D721Med (cell line): ENCODE data around the gene ADGRG2.

Experiments used
- DNase-seq: peaks from one replicate; pipeline ENCODE4 v3.0.0; 2011; ENCODE audit warnings: low spot score; ENCODE audit not compliant: insufficient read length
- FAIRE-seq: peaks from 2 replicates; lab custom pipeline; 2011; peaks lifted over from hg19 to GRCh38; lab: Jason Lieb, UNC
- CTCF ChIP-seq: IDR thresholded peaks from 2 replicates; pipeline ENCODE4 v1.5.1; 2012; ENCODE audit warnings: mild to moderate bottlenecking, control low read depth; ENCODE audit not compliant: insufficient read depth; ENCODE audit errors: missing control alignments

The ADGRG2 gene

GRCh38 chrX:18961686-18962085 lies 160.6 kb downstream of the ADGRG2 start:
- FAIRE-seq (no peak), DNase-seq (no peak)
- TF ChIP-seq CTCF = no peak

GRCh38 chrX:18956303-18957032 lies 165.8 kb downstream of the ADGRG2 start:
- no peak for TF ChIP-seq CTCF
- DNase-seq = no peak
- no peak for FAIRE-seq

GRCh38 chrX:18955676-18956075 lies 166.6 kb downstream of the ADGRG2 start:
- FAIRE-seq (no peak), DNase-seq (no peak)
- TF ChIP-seq CTCF = no peak

GRCh38 chrX:18951032-18951431 lies 171.2 kb downstream of the ADGRG2 start:
- FAIRE-seq (no peak), DNase-seq (no peak)
- peak; percentile 8 for TF ChIP-seq CTCF

GRCh38 chrX:18949944-18950301 lies 172.3 kb downstream of the ADGRG2 start:
- no peak for TF ChIP-seq CTCF
- FAIRE-seq = no peak

GRCh38 chrX:18949291-18949943 lies 172.9 kb downstream of the ADGRG2 start:
- FAIRE-seq = no peak
- no peak for TF ChIP-seq CTCF
- no peak for DNase-seq

More at GRCh38 chrX:18949944-18950301, 172.3 kb downstream of the ADGRG2 start:
- no peak for DNase-seq

- no peak for FAIRE-seq
- TF ChIP-seq CTCF = no peak
- no peak for DNase-seq
These were observed 175.7 kb downstream of the ADGRG2 start for GRCh38 chrX:18946611-18947010.
